PC-3 (cell line): ENCODE data around the gene PIGN. TPM values are rescaled to one million over a fixed set of nuclear protein-coding genes. Genes with fewer than 3 reads are reported as not detected.

Experiments used
- ATAC-seq: fragments of 200-7000 bp; cut with Tn5 transposase; 2 replicates; pipeline ENCODE4 v1.9.1; 2020; ENCODE audit warnings: mild to moderate bottlenecking, moderate library complexity
- BruUV-seq: library from RNA; stranded (reverse); fragments of 400-500 nt; replicated peaks from 2 replicates; lab custom pipeline; 2021; lab: Mats Ljungman, UMichigan
- CTCF ChIA-PET: fragments of 300-600 bp; sonication (Branson Sonifier 250); formaldehyde crosslinking; loops from one replicate; lab custom pipeline; 2022; ENCODE audit warnings: antibody characterized with exemption; lab: Charles Lee
- POLR2A ChIA-PET: fragments of 300-600 bp; sonication (Branson Sonifier 250); formaldehyde crosslinking; loops from one replicate; lab custom pipeline; 2022; ENCODE audit warnings: antibody characterized with exemption; ENCODE audit not compliant: unreplicated experiment; lab: Charles Lee
- DNase-seq: peaks from one replicate; pipeline ENCODE4 v3.0.0-alpha.2; 2015
- H2AFZ ChIP-seq: fragments of 300-600 bp; sonication (generic); 2 replicates; pipeline ENCODE4 v1.6.0; 2016; ENCODE audit warnings: antibody characterized with exemption, low read length
- H3F3A ChIP-seq: fragments of 300-600 bp; sonication (generic); one replicate; pipeline ENCODE4 v1.6.0; 2017; ENCODE audit warnings: antibody characterized with exemption, low read length, control low read depth, mild to moderate bottlenecking; ENCODE audit not compliant: unreplicated experiment
- H3K27ac ChIP-seq: fragments of 300-600 bp; sonication (generic); 2 replicates; pipeline ENCODE4 v1.5.1; 2016; ENCODE audit warnings: mild to moderate bottlenecking, low read length
- H3K27me3 ChIP-seq: fragments of 300-600 bp; sonication (generic); 2 replicates; pipeline ENCODE4 v1.6.1; 2016; ENCODE audit warnings: low read length, mixed read lengths
- H3K36me3 ChIP-seq: fragments of 300-600 bp; sonication (generic); 2 replicates; pipeline ENCODE4 v1.6.1; 2016; ENCODE audit warnings: low read depth, mixed run types, low read length, mixed read lengths
- H3K4me1 ChIP-seq: fragments of 300-600 bp; sonication (generic); 2 replicates; pipeline ENCODE4 v1.5.1; 2016; ENCODE audit warnings: low read length; ENCODE audit not compliant: insufficient read depth
- H3K4me2 ChIP-seq: fragments of 300-600 bp; sonication (generic); 2 replicates; pipeline ENCODE4 v1.6.0; 2016; ENCODE audit warnings: low read length
- H3K4me3 ChIP-seq: fragments of 300-600 bp; sonication (generic); 2 replicates; pipeline ENCODE4 v1.5.1; 2016; ENCODE audit warnings: mild to moderate bottlenecking, low read length, mixed read lengths
- H3K79me2 ChIP-seq: fragments of 300-600 bp; sonication (generic); 2 replicates; pipeline ENCODE4 v1.6.1; 2017; ENCODE audit warnings: low read length, mixed read lengths
- H3K9ac ChIP-seq: fragments of 300-600 bp; sonication (generic); 2 replicates; pipeline ENCODE4 v1.6.0; 2016; ENCODE audit warnings: mild to moderate bottlenecking, low read length
- H3K9me2 ChIP-seq: fragments of 300-600 bp; sonication (generic); replicated peaks from 2 replicates; pipeline ENCODE4 v1.6.1; 2016; ENCODE audit warnings: mixed run types, low read length, mixed read lengths
- H3K9me3 ChIP-seq: fragments of 300-600 bp; sonication (generic); 2 replicates; pipeline ENCODE4 v1.6.1; 2016; ENCODE audit warnings: low read length, mixed read lengths
- H4K20me1 ChIP-seq: fragments of 300-600 bp; sonication (generic); 2 replicates; pipeline ENCODE4 v1.6.1; 2016; ENCODE audit warnings: low read length, mixed read lengths
- CTCF ChIP-seq: fragments of 300-600 bp; sonication (generic); conservative IDR thresholded peaks from 2 replicates; pipeline ENCODE4 v1.5.1; 2017; ENCODE audit warnings: antibody characterized with exemption, low read depth, mild to moderate bottlenecking, low read length
- EZH2 ChIP-seq: fragments of 300-600 bp; sonication (generic); IDR thresholded peaks from one replicate; pipeline ENCODE4 v1.6.1; 2017; ENCODE audit warnings: antibody characterized with exemption, mild to moderate bottlenecking, low read length; ENCODE audit not compliant: unreplicated experiment
- EZH2phosphoT487 ChIP-seq: fragments of 300-600 bp; sonication (generic); IDR thresholded peaks from 2 replicates; pipeline ENCODE4 v1.6.1; 2018; ENCODE audit warnings: mild to moderate bottlenecking, antibody characterized with exemption, low read length, borderline replicate concordance
- intact Hi-C: fragments of 100-400 bp; cut with micrococcal nuclease; formaldehyde crosslinking; loops from 2 replicates; pipeline ENCODE4 v1.9.0; 2023
- total RNA-seq: library from RNA; depleted of rRNA; stranded (reverse); fragments of >200 nt; gene quantifications from 2 replicates; pipeline ENCODE4 v1.2.3, GENCODE V29; 2014

The PIGN gene
- total RNA-seq, 1 experiment from 2014 or later = 22.7 TPM

GRCh38 chr18:61995618-61996017 lies 191.2 kb downstream of the PIGN start:
- Histone ChIP-seq H3K79me2 (no peaks in the 10 kb centered on the region), H3F3A (no peaks in the 10 kb centered on the region), H4K20me1 (no peaks in the 10 kb centered on the region), H3K4me3 (no peak overlapping the region), H3K9me3 (no peaks in the 10 kb centered on the region), H3K27ac (no peak overlapping the region), H3K36me3 (no peaks in the 10 kb centered on the region), H3K4me2 (no peak overlapping the region), H3K27me3 (no peaks in the 10 kb centered on the region), H3K9me2 (no peaks in the 10 kb centered on the region), H2AFZ (no peak overlapping the region), H3K4me1 (peaks cover 46% of the 10 kb centered on the region), H3K9ac (no peak overlapping the region)
- intact Hi-C loops = no loop called here
- ATAC-seq = no peak
- CTCF ChIA-PET = no interaction called here
- POLR2A ChIA-PET = no interaction called here
- no TSS peak for BruUV-seq
- no peak for DNase-seq
- TF ChIP-seq EZH2 (no peak), CTCF (no peak)

- peaks cover 38% of the 10 kb centered on the region for H3K4me1 ChIP-seq
- H3K9me2 ChIP-seq = no peaks in the 10 kb centered on the region
- no peaks in the 10 kb centered on the region for H3F3A ChIP-seq
- H3K79me2 ChIP-seq = no peaks in the 10 kb centered on the region
- ATAC-seq = no peak
- BruUV-seq = no TSS peak
- H3K9ac ChIP-seq = no peak overlapping the region
- intact Hi-C loops = no loop called here
- no peak overlapping the region for H2AFZ ChIP-seq
- no peaks in the 10 kb centered on the region for H3K27me3 ChIP-seq
- no peak overlapping the region for H3K4me2 ChIP-seq
- TF ChIP-seq EZH2 = no peak
- TF ChIP-seq EZH2phosphoT487 = no peak
- no peak for TF ChIP-seq CTCF
- H3K4me3 ChIP-seq = no peak overlapping the region
- DNase-seq = no peak
- H3K9me3 ChIP-seq = no peaks in the 10 kb centered on the region
- POLR2A ChIA-PET = no interaction called here
- no peaks in the 10 kb centered on the region for H4K20me1 ChIP-seq
- CTCF ChIA-PET = no interaction called here
- H3K36me3 ChIP-seq = no peaks in the 10 kb centered on the region
- H3K27ac ChIP-seq = no peak overlapping the region
Observed at GRCh38 chr18:61993831-61994230, 193.0 kb downstream of the PIGN start.

GRCh38 chr18:61992923-61993322 lies 193.9 kb downstream of the PIGN start:
- Histone ChIP-seq H3K4me3 (peak overlapping the region; percentile 10; the same call in 1 of the 2 replicates), H3K9ac (peak overlapping the region; percentile 9; the same call in 1 of the 2 replicates), H3K4me2 (peak overlapping the region; percentile 61), H3K9me2 (no peaks in the 10 kb centered on the region), H3K4me1 (peaks cover 29% of the 10 kb centered on the region), H3K79me2 (no peaks in the 10 kb centered on the region), H3K27me3 (no peaks in the 10 kb centered on the region), H4K20me1 (no peaks in the 10 kb centered on the region), H3K27ac (peak overlapping the region; percentile 70), H2AFZ (peak overlapping the region; percentile 52), H3F3A (no peaks in the 10 kb centered on the region), H3K9me3 (no peaks in the 10 kb centered on the region), H3K36me3 (no peaks in the 10 kb centered on the region)
- ChIA-PET CTCF (no interaction called here), POLR2A (no interaction called here)
- BruUV-seq = no TSS peak
- intact Hi-C loops = no loop called here
- ATAC-seq (peak; percentile 59), DNase-seq (peak; percentile 60)
- TF ChIP-seq EZH2phosphoT487 (no peak), EZH2 (no peak), CTCF (no peak)
